Measurements from ENCODE around the gene MCF2L. TPM values are rescaled to one million over a fixed set of nuclear protein-coding genes. Genes with fewer than 3 reads are reported as not detected.

MCF2L gene
- total RNA-seq, 3 donors from 2014 or later, result 33.4 to 77.3 (median 38.6) TPM

DNA sequence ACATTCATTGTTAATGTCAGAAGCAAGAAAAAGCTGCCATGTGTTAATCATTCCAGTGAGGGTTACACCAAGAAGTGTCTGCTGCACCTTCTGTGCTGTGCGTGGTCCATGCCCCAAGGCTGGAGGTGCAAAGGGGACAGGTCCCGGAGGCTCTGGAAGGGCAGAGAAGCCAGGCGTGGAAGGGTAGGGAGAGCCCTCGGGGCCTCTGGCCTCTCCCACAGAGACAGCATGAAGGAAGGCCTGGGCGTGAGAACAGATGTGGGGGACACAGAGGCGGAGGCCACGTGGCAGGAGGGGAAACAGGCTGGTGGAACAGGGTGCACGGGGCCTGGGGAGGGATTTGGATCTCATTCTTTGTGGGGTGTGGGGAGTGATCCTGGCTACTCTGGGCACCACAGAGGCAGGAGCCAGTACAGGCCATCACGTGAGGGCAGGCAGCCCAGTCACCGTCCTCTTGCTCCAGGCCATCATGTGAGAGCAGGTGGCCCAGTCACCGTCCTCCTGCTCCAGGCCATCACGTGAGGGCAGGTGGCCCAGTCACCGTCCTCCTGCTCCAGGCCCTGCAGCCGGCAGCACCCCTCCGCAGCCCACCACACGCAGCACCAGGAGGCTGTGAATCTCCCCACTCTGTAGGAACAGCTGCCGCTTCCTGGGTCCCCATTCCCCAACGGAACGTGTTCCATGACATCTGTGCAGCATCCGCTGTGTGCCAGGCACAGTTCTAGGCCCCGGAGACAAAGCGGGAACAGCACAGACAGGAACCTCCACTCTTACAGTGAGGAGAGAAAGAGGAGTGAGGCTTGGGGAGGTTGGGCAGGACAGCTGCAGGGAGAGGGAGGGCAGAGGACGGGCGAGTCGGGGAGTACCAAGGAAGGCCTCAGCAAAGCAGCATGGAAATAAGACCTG lies 126.4 kb downstream of the MCF2L start:
- H3K36me3 ChIP-seq, result no peaks in the 10 kb centered on the region
- no peaks in the 10 kb centered on the region for H3K9me3 ChIP-seq
- no peak overlapping the region for H3K4me3 ChIP-seq
- no peak overlapping the region for H3K27ac ChIP-seq
- no peaks in the 10 kb centered on the region for H3K27me3 ChIP-seq
- intact Hi-C loops (cut with DNase I; ENCODE audit: low total_unique reads), result no loop called here
- no peaks in the 10 kb centered on the region for H3K4me1 ChIP-seq
- TF ChIP-seq POLR2AphosphoS5 (IDR thresholded peaks at IDR 0.05), result no peak
- TF ChIP-seq, protein P1, sequence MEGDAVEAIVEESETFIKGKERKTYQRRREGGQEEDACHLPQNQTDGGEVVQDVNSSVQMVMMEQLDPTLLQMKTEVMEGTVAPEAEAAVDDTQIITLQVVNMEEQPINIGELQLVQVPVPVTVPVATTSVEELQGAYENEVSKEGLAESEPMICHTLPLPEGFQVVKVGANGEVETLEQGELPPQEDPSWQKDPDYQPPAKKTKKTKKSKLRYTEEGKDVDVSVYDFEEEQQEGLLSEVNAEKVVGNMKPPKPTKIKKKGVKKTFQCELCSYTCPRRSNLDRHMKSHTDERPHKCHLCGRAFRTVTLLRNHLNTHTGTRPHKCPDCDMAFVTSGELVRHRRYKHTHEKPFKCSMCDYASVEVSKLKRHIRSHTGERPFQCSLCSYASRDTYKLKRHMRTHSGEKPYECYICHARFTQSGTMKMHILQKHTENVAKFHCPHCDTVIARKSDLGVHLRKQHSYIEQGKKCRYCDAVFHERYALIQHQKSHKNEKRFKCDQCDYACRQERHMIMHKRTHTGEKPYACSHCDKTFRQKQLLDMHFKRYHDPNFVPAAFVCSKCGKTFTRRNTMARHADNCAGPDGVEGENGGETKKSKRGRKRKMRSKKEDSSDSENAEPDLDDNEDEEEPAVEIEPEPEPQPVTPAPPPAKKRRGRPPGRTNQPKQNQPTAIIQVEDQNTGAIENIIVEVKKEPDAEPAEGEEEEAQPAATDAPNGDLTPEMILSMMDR (IDR thresholded peaks at IDR 0.05), result no peak
- TF ChIP-seq POLR2A (IDR thresholded peaks at IDR 0.05), result no peak
- DNase-seq (ENCODE audit: low spot score in 2 of 2), result no peak

DNA sequence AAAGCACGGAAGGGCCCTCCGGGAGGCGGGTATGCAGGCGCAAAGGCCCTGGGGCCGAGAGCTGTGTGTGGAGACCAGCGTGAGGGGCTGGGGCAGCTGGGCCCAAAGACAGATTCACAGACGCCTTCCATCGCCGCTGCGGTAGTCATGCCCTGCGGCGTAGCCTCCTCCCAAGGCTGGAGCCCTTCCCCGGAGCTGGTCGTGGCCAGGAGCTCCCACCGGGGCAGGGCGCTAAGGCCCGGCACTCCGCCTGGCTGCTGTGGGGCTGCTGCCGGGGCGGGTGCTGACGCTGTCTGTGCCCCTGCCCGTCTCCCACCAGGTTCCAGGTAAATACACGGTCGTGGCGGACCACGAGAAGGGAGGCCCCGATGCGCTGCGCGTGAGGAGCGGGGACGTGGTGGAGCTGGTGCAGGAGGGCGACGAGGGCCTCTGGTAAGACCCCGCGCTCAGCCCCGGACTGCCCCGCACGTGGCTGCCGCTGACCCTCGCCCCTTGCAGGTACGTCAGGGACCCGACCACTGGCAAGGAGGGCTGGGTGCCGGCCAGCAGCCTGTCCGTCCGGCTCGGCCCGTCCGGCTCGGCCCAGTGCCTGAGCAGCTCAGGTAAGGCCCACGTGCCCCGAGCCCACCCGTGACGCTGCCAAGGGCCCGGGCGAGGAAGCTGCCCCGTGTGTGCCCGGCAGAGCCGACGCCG lies 127.2 kb downstream of the MCF2L start:
- intact Hi-C loops (cut with DNase I; ENCODE audit: low total_unique reads), result no loop called here
- no peaks in the 10 kb centered on the region for H3K9me3 ChIP-seq
- H3K27ac ChIP-seq, result no peak overlapping the region
- H3K4me3 ChIP-seq, result no peak overlapping the region
- no peaks in the 10 kb centered on the region for H3K36me3 ChIP-seq
- H3K27me3 ChIP-seq, result no peaks in the 10 kb centered on the region
- no peak for DNase-seq (ENCODE audit: low spot score in 2 of 2)
- TF ChIP-seq POLR2AphosphoS5 (IDR thresholded peaks at IDR 0.05) (no peak), POLR2A (IDR thresholded peaks at IDR 0.05) (no peak)
- TF ChIP-seq, protein P1 (IDR thresholded peaks at IDR 0.05), result no peak
- H3K4me1 ChIP-seq, result no peaks in the 10 kb centered on the region

DNA sequence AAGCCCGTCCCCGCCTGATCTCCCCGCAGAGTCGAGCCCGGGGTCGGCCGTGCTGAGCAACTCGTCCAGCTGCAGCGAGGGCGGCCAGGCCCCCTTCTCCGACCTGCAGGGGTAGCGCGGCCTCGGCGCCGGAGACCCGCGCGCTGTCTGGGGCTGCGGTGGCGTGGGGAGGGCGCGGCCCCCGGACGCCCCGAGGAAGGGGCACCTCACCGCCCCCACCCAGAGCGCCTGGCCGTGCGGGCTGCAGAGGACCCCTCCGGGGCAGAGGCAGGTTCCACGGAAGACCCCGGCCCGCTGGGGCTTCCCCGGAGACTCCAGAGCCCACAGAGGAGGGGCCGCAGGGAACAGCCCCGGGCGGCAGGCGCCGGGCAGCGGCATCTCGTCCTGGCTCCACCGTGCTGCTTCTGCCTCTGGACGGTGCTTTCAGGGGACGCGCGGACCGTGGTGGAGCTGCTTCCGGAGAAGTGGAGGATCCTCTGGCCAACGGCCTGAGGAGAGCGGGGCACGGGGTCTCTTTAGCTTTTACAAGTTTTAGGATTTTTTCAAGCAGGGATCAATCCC lies 127.8 kb downstream of the MCF2L start:
- Histone ChIP-seq H3K27ac (no peak overlapping the region), H3K4me1 (no peaks in the 10 kb centered on the region)

DNA sequence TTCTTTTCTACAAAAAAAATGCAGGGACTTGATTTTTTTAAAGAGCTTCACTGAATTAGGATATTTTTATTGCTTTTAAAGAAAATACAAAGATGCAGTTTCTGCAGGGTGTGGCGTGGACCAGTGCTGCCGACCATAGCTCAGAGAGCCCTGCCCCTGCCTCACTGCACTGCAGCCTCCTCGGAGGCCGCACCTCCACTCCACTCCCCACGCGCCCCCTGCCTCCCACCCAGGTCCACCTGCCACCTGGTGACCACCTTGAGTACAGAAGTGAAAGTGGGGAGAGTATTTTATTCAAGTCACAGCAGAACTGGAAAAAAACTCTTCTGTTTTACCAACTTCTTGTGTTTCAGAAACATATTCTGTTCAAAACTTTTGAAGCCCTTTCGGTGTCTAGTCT lies 128.6 kb downstream of the MCF2L start:
- no peaks in the 10 kb centered on the region for H3K27me3 ChIP-seq
- no peaks in the 10 kb centered on the region for H3K4me1 ChIP-seq
- H3K27ac ChIP-seq, result no peak overlapping the region
- H3K36me3 ChIP-seq, result no peaks in the 10 kb centered on the region
- H3K4me3 ChIP-seq, result no peak overlapping the region
- no peaks in the 10 kb centered on the region for H3K9me3 ChIP-seq
- TF ChIP-seq POLR2AphosphoS5 (IDR thresholded peaks at IDR 0.05), result no peak
- TF ChIP-seq, protein P1 (IDR thresholded peaks at IDR 0.05), result no peak
- no peak for TF ChIP-seq POLR2A (IDR thresholded peaks at IDR 0.05)
- DNase-seq (ENCODE audit: low spot score in 2 of 2), result no peak
- intact Hi-C loops (cut with DNase I; ENCODE audit: low total_unique reads), result no loop called here

More for the DNA sequence above, 127.8 kb downstream of the MCF2L start:
- no peaks in the 10 kb centered on the region for H3K27me3 ChIP-seq
- H3K36me3 ChIP-seq, result no peaks in the 10 kb centered on the region
- DNase-seq (ENCODE audit: low spot score in 2 of 2), result no peak
- intact Hi-C loops (cut with DNase I; ENCODE audit: low total_unique reads), result no loop called here
- no peaks in the 10 kb centered on the region for H3K9me3 ChIP-seq
- H3K4me3 ChIP-seq, result no peak overlapping the region
- TF ChIP-seq, protein P1 (IDR thresholded peaks at IDR 0.05), result no peak
- TF ChIP-seq POLR2A (IDR thresholded peaks at IDR 0.05) (no peak), POLR2AphosphoS5 (IDR thresholded peaks at IDR 0.05) (no peak)

All from breast epithelium (tissue), 4 donors.